ENCODE data around the gene HSPA2.
"Not testable (repeated sequence)": the region's sequence is repeated elsewhere in the genome, so short reads cannot be mapped to it uniquely, and the experiment has no call there.

The HSPA2 gene

DNA sequence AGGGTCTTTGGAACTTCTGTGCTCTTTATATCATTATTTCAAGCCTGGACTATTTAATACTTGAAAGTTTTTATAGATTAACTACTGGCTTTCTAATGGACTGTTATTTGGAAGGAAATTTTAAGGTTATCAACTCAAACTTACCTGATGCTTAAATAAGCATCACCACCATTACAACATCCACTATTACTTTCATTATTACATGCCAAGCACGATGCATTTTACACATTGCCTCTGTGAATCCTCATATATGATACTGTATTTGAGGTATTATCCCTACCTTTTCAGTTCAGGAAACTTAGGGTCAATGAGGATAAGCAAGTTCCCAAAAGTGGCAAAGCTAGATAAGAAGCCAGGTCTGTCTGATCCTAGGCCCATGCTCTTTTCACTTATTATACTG lies 23.6 kb upstream of the HSPA2 start:
- DNase-seq, result no peak

DNA sequence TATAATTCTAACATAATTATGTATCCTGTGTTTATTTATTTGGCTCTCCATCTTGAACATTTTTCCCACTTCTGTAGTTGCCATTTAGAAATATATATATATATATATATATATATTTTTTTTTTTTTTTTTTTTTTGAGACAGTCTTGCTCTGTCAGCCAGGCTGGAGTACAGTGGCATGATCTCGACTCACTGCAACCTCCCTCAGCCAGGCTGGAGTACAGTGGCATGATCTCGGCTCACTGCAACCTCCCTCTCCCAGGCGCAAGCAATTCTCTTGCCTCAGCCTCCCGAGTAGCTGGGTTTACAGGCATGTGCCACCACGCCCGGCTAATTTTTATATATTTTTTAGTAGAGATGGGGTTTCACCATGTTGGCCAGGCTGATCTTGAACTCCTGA lies 22.9 kb upstream of the HSPA2 start:
- not testable (repeated sequence) for DNase-seq

DNA sequence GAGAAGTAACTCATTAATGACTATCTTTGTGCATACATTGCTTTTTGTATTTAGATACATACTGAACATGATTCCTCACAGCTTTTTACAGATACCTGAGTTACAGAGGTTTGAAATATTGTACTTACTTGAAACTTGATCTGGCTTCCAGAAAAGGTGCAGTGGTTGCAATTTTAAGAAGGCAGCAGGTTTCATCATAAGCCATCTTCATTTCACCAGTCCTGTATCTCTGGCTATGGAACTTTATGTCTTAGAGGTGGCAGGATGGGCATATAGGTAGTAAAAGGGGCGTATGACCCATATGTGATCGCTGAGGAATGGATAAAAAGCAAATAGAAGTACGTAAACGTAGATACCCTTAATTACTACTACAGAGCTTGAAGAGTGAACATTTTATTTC lies 22.3 kb upstream of the HSPA2 start:
- DNase-seq, result no peak

DNA sequence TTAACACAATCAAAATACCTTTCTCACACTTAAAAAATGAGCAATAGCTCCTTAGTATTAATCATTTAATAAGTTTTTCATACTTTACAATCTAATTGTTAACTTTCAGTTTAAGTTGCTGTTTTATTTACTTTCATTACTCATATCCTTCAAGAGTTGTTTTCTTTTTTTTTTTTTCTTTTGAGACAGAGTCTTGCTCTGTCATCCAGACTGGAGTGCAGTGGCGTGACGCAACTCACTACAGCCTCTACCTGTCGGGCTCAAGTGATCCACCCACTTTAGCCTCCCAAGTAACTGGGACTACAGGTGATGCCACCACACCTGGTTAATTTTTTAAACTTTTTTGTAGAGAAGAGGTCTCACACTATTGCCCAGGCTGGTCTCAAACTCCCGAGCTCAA lies 19.8 kb upstream of the HSPA2 start:
- no peak for DNase-seq

DNA sequence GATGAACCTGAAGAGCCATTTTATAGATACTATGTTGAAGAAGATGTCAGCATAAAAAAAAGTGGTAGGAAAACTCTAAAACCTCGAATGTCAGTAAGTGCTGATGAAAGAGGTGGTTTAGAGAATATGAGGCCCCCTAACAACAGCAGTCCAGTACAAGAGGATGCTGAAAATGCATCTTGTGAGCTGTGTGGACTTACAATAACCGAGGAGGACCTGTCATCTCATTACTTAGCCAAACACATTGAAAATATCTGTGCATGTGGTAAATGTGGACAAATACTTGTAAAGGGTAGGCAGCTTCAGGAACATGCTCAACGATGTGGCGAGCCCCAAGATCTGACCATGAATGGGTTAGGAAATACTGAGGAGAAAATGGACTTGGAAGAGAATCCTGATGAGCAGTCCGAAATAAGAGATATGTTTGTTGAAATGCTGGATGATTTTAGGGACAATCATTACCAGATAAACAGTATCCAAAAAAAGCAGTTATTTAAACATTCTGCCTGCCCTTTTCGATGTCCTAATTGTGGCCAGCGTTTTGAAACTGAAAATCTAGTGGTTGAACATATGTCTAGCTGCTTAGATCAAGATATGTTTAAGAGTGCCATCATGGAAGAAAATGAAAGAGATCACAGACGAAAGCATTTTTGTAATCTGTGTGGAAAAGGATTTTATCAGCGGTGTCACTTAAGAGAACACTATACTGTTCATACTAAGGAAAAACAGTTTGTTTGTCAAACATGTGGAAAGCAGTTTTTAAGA lies 17.8 kb upstream of the HSPA2 start:
- DNase-seq, result no peak

DNA sequence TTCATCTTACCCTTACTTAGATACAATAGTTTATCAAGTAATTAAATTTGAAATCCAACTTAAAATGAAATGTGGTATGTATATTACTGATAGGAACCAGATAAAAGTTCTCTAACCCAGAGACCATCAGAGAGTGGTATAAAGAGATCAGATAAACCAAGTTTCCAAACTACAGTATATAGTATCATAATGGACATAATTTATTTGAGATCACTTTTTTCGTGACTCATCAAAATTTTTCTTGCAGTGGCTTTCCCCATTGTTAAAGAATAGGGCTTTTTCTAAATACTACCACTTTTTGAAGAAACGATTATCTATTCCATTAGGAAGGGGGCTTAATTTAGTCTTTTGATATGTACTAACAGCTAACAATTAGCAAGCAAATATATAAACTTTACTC lies 15.2 kb upstream of the HSPA2 start:
- no peak for DNase-seq

DNA sequence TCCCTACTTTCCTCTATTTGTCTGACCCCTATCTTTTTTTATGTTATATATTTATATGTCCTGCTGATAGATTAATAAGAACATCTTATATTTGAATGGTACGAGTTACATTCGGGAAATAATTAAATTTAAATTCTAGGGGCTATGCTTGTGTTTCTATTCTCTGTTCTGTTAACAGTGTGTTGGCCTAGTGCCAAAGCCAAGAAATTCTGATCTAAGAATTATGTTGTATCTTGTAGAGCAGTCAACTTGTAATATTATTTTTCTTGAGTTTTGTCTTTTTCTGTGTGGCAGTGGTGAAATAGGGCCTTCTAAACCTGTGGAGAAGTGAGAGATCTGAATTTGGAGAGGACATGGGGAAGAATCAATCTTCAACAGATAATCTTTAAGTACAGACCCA lies 9.0 kb upstream of the HSPA2 start:
- DNase-seq, result no peak

DNA sequence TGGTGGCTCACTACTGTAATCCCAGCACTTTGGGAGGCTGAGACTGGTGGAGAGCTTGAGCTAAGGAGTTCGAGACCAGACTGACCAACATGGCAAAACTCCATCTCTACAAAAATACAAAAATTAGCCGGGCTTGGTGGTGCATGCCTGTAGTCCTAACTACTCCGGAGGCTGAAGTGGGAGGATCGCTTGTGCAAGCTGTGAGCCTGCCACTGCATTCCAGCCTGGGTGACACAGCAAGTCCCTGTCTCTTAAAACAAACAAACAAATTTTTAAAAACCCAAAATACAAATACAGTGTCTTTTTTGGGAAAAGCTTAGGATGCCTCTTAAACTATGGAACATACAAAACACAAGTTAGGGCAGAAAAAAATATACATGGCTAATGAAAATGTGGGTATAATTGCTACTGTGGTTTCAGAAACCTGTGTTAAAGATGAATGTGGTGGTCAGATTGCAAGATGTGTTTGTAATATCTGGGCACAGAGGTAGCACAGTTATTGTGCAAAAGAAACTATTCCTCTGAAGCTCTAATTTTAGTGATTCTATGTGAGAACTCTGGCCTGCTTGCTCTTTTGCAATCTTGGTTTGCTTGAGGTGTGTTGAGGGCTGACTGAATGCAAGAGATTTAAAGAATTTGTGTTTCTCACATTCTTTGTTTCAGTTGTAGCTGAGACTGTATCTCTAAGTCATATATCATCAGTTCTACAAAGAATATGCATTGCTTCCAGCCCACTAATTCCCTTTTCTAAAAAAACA lies 3.9 kb upstream of the HSPA2 start:
- no peak for DNase-seq

DNA sequence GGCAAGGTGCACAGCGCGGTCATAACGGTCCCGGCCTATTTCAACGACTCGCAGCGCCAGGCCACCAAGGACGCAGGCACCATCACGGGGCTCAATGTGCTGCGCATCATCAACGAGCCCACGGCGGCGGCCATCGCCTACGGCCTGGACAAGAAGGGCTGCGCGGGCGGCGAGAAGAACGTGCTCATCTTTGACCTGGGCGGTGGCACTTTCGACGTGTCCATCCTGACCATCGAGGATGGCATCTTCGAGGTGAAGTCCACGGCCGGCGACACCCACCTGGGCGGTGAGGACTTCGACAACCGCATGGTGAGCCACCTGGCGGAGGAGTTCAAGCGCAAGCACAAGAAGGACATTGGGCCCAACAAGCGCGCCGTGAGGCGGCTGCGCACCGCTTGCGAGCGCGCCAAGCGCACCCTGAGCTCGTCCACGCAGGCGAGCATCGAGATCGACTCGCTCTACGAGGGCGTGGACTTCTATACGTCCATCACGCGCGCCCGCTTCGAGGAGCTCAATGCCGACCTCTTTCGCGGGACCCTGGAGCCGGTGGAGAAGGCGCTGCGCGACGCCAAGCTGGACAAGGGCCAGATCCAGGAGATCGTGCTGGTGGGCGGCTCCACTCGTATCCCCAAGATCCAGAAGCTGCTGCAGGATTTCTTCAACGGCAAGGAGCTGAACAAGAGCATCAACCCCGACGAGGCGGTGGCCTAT lies 875 bp downstream of the HSPA2 start:
- no peak for DNase-seq

DNA sequence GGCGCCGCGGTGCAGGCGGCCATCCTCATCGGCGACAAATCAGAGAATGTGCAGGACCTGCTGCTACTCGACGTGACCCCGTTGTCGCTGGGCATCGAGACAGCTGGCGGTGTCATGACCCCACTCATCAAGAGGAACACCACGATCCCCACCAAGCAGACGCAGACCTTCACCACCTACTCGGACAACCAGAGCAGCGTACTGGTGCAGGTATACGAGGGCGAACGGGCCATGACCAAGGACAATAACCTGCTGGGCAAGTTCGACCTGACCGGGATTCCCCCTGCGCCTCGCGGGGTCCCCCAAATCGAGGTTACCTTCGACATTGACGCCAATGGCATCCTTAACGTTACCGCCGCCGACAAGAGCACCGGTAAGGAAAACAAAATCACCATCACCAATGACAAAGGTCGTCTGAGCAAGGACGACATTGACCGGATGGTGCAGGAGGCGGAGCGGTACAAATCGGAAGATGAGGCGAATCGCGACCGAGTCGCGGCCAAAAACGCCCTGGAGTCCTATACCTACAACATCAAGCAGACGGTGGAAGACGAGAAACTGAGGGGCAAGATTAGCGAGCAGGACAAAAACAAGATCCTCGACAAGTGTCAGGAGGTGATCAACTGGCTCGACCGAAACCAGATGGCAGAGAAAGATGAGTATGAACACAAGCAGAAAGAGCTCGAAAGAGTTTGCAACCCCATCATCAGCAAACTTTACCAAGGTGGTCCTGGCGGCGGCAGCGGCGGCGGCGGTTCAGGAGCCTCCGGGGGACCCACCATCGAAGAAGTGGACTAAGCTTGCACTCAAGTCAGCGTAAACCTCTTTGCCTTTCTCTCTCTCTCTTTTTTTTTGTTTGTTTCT lies 1.7 kb downstream of the HSPA2 start:
- no peak for DNase-seq

DNA sequence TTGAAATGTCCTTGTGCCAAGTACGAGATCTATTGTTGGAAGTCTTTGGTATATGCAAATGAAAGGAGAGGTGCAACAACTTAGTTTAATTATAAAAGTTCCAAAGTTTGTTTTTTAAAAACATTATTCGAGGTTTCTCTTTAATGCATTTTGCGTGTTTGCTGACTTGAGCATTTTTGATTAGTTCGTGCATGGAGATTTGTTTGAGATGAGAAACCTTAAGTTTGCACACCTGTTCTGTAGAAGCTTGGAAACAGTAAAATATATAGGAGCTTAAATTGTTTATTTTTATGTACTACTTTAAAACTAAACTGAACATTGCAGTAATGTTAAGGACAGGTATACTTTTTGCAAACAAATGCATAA lies 2.3 kb downstream of the HSPA2 start:
- DNase-seq, result no peak

DNA sequence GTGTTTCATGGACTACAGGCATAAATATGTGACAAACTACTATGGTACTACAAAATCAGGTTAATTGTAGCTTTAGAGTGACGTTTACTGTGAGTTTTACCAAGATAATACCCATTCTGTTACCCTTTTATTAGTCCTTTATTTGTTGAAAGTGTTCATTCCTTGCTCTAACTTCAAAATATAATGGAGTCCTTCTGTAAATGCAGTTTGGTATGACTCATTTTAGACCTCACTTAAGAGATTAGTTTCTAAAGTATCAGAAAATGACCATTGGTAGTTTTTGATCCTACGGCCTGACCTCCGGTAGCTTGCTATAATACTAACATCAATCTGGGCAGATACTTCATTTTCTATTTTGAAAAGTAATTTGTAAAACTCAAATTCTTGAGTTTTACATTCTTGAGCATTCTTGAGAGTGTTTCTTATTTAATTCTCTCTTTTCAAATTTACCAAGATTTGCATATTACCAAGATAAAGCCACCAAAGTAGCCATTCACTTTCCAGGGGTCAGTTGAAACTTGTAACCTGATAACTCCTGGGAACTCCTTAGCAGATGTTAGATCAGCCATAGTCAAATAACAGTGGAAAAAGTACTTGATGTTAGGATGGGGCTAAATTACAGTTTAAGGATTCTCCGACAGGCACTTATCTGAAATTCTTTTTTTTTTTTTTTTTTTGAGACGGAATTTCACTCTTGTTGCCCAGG lies 4.2 kb downstream of the HSPA2 start:
- no peak for DNase-seq

DNA sequence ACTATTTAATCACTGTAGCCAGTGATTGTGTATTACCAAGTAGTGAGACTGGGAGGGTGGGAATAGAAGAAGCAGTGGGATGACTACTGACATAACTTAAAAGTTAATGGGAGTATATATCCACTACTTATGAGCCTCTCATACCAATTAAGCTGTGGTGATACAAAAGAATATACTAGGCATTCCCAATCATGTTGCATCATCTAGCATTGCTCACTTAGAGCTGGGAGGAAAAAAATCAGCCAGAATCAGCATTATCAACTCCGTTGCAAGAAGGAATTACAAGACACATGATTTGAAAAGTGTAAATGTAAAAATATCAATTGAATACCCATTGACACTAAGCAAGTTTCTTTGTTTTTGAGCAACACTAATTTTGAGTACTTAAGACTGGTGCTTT lies 8.5 kb downstream of the HSPA2 start:
- DNase-seq, result no peak

DNA sequence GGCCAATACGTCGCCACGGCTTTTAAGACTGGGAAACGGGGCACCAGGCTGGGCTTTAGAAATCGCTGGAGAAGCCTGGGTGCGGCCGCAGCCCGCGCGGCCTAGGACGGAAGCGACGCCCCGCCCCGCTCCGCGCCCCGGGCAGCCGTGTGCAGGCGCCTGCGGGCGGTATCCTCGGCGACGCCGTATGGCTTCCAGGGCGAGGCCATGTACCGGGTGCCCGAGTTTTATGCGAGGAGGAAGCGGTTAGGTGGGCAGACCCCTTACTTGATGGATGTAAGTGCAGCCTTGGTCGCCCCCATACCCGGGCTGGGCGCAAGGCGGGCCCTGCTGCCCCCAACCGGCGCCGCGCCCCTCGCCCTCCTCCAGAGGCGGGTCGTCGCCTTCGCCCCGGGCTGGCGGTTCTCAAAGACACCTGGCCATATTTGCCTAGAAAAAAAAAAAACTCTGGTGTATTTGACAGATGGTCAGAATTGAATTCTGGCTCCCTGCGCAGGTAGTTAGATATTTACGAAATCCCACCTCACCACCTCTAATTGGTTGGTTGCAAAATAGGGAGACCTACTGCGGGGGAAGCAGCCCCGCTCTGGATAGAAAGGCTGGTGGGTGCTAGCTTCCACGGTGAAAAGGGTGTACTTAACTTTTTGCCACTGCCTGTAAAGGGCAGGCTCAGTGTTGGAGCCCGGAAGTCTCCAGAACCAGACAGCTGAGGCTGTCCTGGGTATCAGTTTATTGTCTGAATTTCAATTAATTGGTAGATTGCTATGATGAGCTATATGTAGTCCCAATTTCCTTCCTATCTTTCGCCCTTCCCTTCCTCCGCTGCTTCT lies 9.5 kb downstream of the HSPA2 start, which contains the start of gene PPP1R36:
Gene PPP1R36 (plus strand): TSS at position 171 of the 830 bp plus-strand sequence. CDS start 37 bp downstream, at position 208.
- peak; percentile 65 for DNase-seq

DNA sequence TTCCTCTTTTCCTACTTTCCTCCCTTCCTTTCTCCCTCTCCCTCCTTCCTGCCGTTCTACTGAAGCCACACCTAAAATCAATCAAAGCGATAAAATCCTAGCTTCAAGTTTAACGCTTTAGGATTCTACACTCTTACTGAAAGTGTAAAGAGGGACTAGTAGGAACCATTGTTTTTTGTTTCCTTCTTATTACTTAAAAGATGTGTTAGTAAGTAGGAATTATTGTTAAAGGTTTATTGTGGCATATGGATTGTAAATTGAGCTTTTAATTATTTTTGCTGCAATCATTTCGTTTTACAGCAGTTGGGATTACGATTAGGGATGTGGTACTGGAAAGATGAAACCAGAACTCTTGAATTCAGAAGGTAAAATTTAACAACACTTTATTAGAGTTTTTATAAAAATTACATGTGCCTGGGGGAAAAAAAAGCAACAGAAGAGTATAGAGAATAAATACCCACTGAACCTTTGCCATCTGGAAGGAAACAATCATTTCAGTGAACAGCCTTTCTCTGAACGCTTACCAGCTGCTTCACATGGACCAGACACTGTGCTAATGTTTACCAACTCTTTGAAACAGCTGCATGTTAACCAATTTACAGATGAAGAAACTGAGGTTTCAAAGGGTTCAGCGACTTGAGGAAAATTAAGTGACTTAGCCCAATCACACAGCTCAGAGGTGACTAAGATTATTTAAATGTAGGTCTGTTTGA lies 10.2 kb downstream of the HSPA2 start:
- DNase-seq, result no peak

DNA sequence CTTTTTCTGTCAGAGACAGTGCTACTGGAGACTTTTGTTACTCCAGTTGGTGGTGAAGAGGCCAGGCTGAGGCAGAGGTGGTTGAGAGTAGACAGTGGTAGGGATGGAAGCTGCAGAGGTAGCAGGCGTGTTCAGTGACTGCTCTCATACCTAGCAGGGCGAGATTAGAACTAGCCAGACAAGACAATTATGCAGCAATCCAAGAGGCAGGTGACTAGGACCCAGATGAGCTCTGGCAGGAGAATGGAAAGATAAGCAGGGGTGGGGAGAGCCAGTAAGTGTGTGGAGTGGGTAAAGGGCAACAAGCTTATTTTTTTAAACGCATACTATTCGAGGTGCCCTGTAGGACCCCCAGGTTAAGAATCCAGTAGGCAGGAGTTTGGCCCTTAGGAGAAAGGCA lies 14.0 kb downstream of the HSPA2 start:
- DNase-seq, result no peak

DNA sequence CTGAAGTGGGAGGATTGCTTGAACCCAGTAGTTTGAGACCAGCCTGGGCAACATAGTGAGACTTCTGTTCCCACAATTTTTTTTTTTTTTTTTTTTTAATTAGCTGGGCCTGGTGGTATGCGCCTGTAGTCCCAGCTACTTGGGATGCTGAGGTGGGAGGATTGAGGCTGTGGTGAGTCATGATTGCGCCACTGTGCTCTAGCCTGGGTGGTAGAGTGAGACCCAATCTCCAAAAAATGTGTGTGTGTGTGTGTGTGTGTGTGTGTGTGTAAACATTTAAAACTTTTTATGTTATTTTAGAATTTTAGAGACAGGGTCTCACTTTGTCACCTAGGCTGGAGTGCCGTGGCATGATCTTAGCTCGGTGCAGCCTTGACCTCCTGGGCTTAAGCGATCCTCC lies 16.0 kb downstream of the HSPA2 start:
- no peak for DNase-seq

DNA sequence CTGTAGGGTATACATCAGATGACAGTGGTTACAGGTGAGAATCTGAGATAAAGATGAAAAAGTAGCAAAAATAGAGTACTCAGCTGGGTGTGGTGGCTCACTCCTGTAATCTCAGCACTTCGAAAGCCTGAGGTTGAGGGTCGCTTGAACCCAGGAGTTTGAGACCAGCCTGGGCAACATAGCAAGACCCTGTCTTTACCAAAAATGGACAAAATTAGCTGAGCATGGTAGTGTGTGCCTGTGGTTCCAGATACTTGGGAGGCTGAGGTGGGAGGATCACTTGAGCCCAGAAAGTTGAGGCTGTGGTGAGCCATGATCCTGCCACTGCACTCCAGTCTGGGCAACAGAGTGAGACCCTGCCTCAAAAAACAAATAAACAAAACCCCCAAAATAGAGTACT lies 17.7 kb downstream of the HSPA2 start:
- not testable (repeated sequence) for DNase-seq

DNA sequence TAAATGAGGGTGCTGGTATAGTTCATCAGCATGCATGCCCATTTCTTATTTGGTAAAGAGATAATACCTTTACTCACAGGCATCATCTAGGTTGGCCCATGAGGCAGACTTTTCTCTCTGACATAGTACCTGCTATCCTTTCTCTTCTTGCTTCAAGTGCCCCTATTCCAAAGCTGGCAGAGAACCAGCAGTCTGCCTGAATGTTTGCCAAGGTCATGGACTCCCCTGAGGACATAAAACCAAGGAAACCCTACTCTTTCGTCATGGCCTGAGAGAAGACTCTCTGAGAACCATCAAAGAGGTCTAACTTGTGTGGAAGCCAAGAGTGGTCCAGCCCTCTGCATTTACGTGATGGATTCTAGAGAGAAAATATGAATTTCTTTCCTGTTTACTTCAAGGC lies 21.1 kb downstream of the HSPA2 start:
- DNase-seq, result no peak

DNA sequence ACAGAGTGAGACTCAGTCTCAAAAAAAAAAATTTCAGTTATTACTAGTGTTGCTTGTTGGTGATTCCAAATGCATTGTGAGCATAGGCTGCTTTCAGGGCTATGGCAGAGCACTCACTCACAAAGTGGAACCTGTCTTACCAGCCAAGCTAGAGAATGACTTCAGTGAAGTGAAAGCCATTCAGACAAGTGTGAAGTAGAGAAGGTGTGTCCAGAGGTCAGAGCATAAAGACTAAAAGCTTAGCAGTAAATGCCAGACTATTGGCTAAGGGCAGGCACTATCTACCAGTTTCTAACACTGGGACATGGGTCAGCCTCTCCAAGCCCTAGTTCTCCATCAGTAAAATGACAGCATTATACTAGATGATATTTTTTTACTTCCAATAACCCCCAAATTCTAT lies 21.9 kb downstream of the HSPA2 start:
- no peak for DNase-seq

DNA sequence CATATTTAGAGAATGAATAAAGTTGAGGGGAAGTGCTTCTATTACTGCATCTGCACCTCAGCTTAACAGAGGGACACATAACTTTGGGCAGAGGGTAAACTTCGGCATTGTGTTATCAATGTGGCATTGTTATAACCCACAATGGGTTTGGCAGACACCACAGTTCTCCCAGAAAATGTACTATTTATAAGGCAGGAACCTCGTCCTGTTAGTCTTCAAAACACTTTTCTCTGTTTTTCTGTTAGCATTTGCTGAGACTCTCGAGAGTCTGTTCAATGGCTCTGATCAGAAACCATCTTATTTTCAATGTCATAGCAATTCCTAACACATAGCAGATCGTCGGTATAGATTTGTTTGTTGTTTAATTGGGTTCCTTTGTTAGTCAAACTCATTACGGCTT lies 23.2 kb downstream of the HSPA2 start:
- DNase-seq, result no peak

All from NCI-H2107 (cell line).